GM12872 (cell line): ENCODE data around the gene MYD88.

Experiments
- TF ChIP-seq, protein P1 (sequence below): IDR thresholded peaks from 3 replicates; pipeline ENCODE4 v1.5.1; 2011; ENCODE audit warnings: low read depth, mild to moderate bottlenecking, low read length, moderate library complexity; ENCODE audit not compliant: insufficient read depth

The MYD88 gene

DNA sequence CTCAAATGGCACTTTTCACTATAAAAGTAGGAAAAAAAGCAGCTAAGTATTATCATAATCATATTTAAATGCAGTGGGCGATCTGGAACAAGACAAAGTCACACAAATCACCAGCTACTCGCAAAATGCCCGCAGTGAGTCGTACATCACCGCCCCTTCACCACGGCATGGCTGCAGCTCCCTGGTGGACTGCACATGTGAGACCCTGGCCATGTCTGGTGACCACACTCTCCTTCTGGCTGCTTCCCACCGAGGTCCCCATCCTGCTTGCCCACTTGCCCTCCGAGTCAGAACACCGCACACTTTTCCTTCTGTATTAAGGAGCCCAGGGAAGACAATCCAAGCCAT is 40.1 kb upstream of the MYD88 start:
- TF ChIP-seq, protein P1, sequence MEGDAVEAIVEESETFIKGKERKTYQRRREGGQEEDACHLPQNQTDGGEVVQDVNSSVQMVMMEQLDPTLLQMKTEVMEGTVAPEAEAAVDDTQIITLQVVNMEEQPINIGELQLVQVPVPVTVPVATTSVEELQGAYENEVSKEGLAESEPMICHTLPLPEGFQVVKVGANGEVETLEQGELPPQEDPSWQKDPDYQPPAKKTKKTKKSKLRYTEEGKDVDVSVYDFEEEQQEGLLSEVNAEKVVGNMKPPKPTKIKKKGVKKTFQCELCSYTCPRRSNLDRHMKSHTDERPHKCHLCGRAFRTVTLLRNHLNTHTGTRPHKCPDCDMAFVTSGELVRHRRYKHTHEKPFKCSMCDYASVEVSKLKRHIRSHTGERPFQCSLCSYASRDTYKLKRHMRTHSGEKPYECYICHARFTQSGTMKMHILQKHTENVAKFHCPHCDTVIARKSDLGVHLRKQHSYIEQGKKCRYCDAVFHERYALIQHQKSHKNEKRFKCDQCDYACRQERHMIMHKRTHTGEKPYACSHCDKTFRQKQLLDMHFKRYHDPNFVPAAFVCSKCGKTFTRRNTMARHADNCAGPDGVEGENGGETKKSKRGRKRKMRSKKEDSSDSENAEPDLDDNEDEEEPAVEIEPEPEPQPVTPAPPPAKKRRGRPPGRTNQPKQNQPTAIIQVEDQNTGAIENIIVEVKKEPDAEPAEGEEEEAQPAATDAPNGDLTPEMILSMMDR, result no peak

DNA sequence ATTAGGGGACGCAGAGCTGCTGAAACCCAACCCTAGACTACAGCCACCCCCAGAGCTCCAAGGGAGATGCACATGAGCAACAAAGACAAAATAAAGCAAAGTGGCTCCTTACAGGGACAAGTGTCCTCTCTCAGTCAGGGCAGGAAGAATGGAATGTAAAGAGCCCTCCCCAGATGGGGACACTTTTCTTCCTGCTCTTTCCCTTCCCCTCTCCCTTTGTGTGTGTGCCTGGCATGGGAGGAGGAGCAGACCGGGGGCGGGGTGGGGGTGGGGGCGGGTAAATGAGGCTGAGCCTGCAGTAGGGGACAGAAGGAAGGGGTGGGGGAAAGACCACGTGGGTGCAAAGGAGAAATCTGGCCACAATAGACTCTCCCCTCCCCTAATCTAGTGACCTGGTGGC is 38.9 kb upstream of the MYD88 start:
- TF ChIP-seq, protein P1, result no peak

DNA sequence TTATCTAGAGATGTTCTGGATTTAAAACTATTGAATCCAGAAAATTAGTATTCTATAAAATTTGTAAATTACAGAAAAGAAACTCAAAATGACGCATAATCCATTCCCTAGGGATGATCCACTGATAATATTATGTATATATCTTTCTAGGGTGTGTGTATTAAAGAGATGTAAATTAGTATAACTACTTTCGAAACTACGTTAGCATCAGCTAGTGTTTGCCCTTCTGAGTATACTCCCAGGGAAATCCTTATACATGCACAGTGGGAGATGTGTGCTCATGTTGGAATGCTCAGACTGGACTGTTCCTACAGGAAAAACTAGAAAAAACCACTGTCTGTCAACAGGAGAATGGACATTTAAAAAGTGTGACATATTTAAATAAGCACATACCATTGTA is 38.0 kb upstream of the MYD88 start:
- TF ChIP-seq, protein P1, result no peak

DNA sequence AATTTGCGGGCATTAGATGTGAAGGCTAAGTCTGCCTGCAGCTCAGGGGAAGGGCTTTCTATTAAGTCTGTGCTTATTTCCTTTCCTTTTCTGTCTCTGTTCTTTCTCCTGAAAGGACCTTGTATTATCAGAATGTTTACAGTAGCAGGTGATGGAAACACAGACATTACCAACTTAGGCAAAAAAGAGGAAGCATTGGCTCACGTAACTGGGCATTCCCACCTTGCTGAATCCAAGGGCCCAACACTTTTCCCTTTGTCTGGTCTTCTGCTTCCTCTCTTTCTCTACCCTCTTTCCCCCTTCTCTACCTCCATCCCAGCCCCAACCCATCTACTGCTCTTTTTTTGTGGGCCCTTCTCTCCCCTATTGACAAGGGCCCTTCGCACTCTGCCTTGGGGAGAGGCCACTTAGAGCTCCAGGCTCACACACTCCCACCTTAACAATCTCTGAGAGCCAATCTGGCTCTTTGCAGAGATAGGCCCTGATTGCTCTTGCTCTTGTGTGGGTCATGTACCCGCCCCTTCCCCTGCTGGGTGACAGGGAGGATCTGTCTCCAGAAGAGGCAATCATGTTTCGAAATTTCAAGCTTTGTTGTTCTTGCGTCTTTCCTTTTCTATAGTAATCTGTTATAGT is 36.5 kb upstream of the MYD88 start:
- TF ChIP-seq, protein P1, result no peak

DNA sequence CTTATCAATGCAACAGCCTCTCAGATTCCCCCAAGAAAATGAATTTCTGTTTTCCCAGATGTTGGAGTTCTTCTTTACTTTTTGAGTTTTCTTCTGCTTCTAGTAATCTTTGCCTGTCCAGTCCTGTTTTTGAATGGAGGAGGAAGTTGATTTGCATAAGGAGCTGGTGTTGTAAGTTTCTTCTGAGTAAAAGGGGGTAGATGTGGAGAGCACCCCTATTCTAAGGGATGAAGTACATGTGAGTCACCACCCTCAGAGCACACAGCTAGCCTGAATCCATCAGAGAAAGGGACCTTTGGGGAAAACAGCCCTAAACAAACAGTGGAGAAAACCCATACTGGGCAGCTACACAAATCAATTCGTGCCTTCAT is 36.0 kb upstream of the MYD88 start:
- TF ChIP-seq, protein P1, result no peak

DNA sequence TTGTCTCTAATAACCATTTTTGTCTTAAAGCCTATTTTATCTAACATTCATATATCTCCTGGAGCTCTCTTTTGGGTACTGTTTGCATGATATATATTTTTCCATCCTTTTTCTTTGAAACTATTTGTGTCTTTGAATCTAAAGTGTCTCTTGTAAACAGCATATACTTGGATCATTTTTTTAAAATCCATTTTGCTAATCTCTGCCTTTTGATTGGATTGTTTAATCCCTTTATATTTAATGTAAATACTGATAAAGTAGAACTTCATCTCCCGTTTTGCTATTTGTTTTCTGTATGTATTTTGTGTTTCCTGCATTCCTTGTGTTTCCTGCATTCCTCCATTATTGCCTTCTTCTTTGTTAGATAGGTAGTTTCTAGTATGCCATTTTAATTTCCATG is 32.9 kb upstream of the MYD88 start:
- TF ChIP-seq, protein P1, result no peak

DNA sequence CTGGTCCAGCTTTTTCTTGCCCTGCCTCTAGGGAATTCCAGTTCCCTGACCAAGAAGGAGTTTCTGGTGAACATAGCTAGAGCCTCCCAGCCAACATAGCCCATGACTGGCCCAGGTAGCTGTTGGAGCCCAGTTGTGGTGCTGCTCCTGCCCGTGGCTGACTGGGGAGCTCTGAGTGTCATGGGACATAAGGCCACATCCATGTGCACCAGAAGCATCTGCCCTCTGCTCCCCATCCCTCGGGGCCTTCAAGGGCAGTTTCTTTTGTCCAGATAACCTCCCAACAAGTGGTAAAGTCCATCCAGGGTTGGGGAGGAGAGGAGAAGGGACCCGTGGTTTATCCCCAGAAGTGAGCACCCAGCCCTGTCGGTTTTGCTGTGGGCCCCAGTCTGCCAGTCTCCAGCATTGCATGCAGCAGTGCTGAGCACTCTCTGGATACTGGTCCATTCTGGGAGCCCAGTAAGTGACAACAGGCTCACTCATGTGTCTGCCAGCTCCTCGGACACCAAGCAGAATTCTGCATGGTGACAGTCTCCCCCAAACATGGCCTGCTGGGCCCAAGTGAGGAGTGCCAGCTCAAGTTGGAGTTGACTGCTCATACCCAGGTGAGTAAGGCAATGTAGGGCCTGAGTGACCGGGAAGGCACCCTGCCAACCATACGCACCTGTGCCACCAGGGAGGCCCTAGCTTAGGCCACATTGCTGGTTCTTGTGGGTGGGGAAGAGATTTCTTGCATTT is 30.4 kb upstream of the MYD88 start:
- TF ChIP-seq, protein P1, result no peak
